AG04450 (cell line): ENCODE data around the gene TLR9. TPM values are rescaled to one million over a fixed set of nuclear protein-coding genes. Genes with fewer than 3 reads are reported as not detected.

Experiments
- CTCF ChIA-PET: fragments of 300-600, 350-600 bp; formaldehyde crosslinking; extraction: SDS; loops from one replicate; lab custom pipeline; 2022; ENCODE audit warnings: antibody characterized with exemption, inconsistent platforms; lab: Charles Lee
- POLR2A ChIA-PET: fragments of 350-600 bp; formaldehyde crosslinking; extraction: SDS; loops from one replicate; lab custom pipeline; 2021; ENCODE audit warnings: antibody characterized with exemption, inconsistent platforms; lab: Yijun Ruan, JAX
- DNase-seq: peaks from one replicate; pipeline ENCODE4 v3.0.0-alpha.2; 2011; ENCODE audit warnings: low read depth, low spot score
- H3K27ac ChIP-seq: one replicate; pipeline ENCODE4 v1.5.1; 2012; ENCODE audit warnings: low read depth, low read length, control low read depth
- H3K27me3 ChIP-seq: one replicate; pipeline ENCODE4 v1.6.0; 2012; ENCODE audit warnings: low read length; ENCODE audit not compliant: control insufficient read depth, insufficient read depth
- H3K4me3 ChIP-seq: 2 replicates; pipeline ENCODE4 v1.5.1; 2011; ENCODE audit warnings: mild to moderate bottlenecking, low read depth, low read length, control low read depth
- H3K9me3 ChIP-seq: 2 replicates; pipeline ENCODE4 v1.5.1; 2012; ENCODE audit warnings: low read length; ENCODE audit not compliant: control insufficient read depth, insufficient read depth
- CTCF ChIP-seq: IDR thresholded peaks from 2 replicates; pipeline ENCODE4 v1.5.1; 2011; ENCODE audit warnings: low read depth, low read length, control low read depth, inconsistent platforms
- polyA plus RNA-seq: library from polyadenylated mRNA; depleted of rRNA; stranded (reverse); fragments of >200 nt; gene quantifications from 2 replicates; pipeline ENCODE4 v1.2.3, GENCODE V29; 2011

Gene TLR9
- polyA plus RNA-seq, 1 experiment, result 0.02 TPM

DNA sequence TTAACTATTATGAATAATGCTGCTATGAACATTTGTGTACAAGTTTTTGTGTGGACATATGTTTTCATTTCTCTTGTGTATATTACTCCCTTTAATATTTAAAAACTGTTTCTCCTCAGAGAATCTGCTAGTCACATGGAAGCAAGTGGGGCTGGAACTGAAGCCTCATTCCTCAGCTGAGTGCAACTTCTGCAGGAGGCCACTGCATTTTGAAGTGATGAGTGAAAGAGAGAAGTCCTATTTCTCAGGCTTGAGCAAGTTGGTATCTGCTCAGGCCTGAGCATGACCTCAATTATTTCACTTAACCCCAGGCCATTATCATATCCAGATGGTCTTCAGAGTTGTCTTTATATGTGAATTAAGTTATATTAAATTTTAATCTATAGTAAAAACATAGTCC is 11.5 kb downstream of the TLR9 start:
- ChIA-PET CTCF (no interaction called here), POLR2A (no interaction called here)
- H3K9me3 ChIP-seq, result no peaks in the 10 kb centered on the region
- no peak for DNase-seq
- H3K4me3 ChIP-seq, result no peak overlapping the region
- no peak for TF ChIP-seq CTCF
- H3K27ac ChIP-seq, result no peak overlapping the region
- no peaks in the 10 kb centered on the region for H3K27me3 ChIP-seq

DNA sequence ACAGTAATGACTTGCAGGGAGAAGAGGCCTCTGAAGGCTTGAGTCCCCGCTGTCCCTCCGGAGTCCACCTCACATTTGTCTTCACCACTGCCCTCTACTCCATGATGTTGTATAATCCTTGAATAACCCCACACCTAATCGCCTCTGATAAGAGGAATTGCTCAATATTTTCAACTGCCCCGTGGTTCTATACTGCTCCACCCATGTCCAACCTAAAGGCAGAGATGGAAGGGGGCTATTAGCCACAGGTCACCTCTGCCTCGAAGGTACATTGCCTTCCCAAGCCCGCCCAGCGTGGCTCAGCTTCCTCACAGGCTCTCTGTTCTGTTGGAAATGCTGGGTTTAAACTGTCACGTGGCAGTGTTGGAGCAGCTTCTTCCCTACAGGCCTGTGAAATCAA is 12.4 kb downstream of the TLR9 start:
- no peaks in the 10 kb centered on the region for H3K27me3 ChIP-seq
- no peak for TF ChIP-seq CTCF
- H3K4me3 ChIP-seq, result no peak overlapping the region
- POLR2A ChIA-PET, result no interaction called here
- H3K9me3 ChIP-seq, result no peaks in the 10 kb centered on the region
- no peak for DNase-seq
- H3K27ac ChIP-seq, result no peak overlapping the region
- CTCF ChIA-PET, result interaction anchor here (5.0 kb wide), 1 partner anchor 9 kb away, joined by 38 read pairs; no protein-coding TSS in a partner anchor

DNA sequence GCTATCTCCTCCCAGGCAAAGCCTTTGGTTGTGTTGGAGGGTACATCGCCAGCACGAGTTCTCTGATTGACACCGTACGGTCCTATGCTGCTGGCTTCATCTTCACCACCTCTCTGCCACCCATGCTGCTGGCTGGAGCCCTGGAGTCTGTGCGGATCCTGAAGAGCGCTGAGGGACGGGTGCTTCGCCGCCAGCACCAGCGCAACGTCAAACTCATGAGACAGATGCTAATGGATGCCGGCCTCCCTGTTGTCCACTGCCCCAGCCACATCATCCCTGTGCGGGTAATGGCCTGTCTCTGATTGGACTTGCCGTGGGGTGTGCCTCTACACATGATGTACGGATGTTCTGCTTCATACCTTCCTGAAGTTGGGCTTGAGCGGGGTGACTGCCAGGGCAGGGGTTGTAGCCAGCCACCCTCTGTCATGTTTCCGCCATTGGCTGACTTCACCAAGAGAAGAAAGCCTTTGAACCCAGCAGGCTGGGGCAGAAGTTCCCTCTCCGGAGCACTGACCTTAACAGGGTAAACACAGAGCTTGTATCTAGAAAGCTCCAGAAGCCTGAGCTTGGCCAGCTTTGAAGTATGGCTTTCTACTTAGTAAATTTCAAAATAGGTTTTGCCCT is 14.1 kb downstream of the TLR9 start:
- no peak for DNase-seq
- H3K4me3 ChIP-seq, result no peak overlapping the region
- TF ChIP-seq CTCF, result no peak
- CTCF ChIA-PET, result interaction anchor here (5.0 kb wide), 1 partner anchor 11 kb away, joined by 38 read pairs; no protein-coding TSS in a partner anchor
- no peaks in the 10 kb centered on the region for H3K9me3 ChIP-seq
- H3K27me3 ChIP-seq, result no peaks in the 10 kb centered on the region
- POLR2A ChIA-PET, result no interaction called here
- H3K27ac ChIP-seq, result no peak overlapping the region

GRCh38 chr3:52210550-52211046 is 14.8 kb downstream of the TLR9 start:
- Histone ChIP-seq H3K9me3 (no peaks in the 10 kb centered on the region), H3K27ac (no peak overlapping the region), H3K27me3 (no peaks in the 10 kb centered on the region), H3K4me3 (no peak overlapping the region)
- DNase-seq, result no peak
- ChIA-PET POLR2A (no interaction called here), CTCF (interaction anchor here (5.0 kb wide), 1 partner anchor 11 kb away, joined by 38 read pairs; no protein-coding TSS in a partner anchor)
- TF ChIP-seq CTCF, result no peak

DNA sequence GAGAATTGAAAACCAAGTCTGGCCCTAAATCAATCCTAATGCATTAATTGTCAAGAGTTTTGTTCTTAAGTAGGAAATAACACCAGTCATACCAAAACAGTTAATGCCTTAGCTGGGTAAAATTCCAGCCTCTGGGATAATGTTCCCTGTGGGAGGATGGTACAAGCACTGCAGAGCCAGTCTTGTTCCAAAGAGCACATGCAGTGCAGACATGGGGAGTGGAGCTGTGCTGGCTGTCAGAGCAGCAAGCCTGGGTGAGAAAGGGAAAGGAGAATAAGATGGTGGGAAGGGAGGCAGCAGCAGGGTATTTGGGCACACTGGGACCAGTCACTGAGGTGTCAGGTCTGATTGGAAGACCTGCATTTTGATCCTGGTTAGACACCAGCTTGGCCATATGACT is 15.4 kb downstream of the TLR9 start:
- Histone ChIP-seq H3K27ac (no peak overlapping the region), H3K4me3 (no peak overlapping the region), H3K9me3 (no peaks in the 10 kb centered on the region), H3K27me3 (no peaks in the 10 kb centered on the region)
- POLR2A ChIA-PET, result no interaction called here
- no peak for DNase-seq
- no peak for TF ChIP-seq CTCF
- CTCF ChIA-PET, result interaction anchor here (1.0 to 5.0 kb wide), 3 partner anchors 9 to 15 kb away, joined by 3 to 38 read pairs (median 3); no protein-coding TSS in a partner anchor
